Duodenal mucosa (tissue), 2 donors: ENCODE results near the gene C1orf53.
A peak's percentile ranks its signal among the peaks of the same experiment; 100 is the strongest.
"Not testable (repeated sequence)": the region's sequence is repeated elsewhere in the genome, so short reads cannot be mapped to it uniquely, and the experiment has no call there.

Experiments used
- H3K27ac ChIP-seq: one replicate; pipeline ENCODE4 v1.7.0; 2013; ENCODE audit warnings: low read depth, low read length
- H3K27me3 ChIP-seq, 2 donors: one replicate each; pipeline ENCODE4 v1.7.0; 2013; ENCODE audit warnings: low read length in 2 of 2, control low read depth in 1 of 2; ENCODE audit not compliant: insufficient read depth in 2 of 2, control insufficient read depth in 1 of 2
- H3K36me3 ChIP-seq, 2 donors: one replicate each; pipeline ENCODE4 v1.7.0; 2013; ENCODE audit warnings: low read length in 2 of 2, control low read depth in 1 of 2; ENCODE audit not compliant: insufficient read depth in 2 of 2, control insufficient read depth in 1 of 2
- H3K4me1 ChIP-seq, 2 donors: one replicate each; pipeline ENCODE4 v1.7.0; 2013; ENCODE audit warnings: low read length in 2 of 2, control low read depth in 1 of 2; ENCODE audit not compliant: insufficient read depth in 2 of 2, control insufficient read depth in 1 of 2
- H3K4me3 ChIP-seq, 2 donors: one replicate each; pipeline ENCODE4 v1.7.0; 2013; ENCODE audit warnings: low read length in 2 of 2, low read depth in 1 of 2
- H3K9ac ChIP-seq, 2 donors: one replicate each; pipeline ENCODE4 v1.7.0; 2013; ENCODE audit warnings: low read length in 2 of 2, low read depth in 1 of 2
- H3K9me3 ChIP-seq, 2 donors: one replicate each; pipeline ENCODE4 v1.7.0; 2013; ENCODE audit warnings: low read length in 2 of 2, control low read depth in 1 of 2; ENCODE audit not compliant: control insufficient read depth in 1 of 2

C1orf53 gene

DNA sequence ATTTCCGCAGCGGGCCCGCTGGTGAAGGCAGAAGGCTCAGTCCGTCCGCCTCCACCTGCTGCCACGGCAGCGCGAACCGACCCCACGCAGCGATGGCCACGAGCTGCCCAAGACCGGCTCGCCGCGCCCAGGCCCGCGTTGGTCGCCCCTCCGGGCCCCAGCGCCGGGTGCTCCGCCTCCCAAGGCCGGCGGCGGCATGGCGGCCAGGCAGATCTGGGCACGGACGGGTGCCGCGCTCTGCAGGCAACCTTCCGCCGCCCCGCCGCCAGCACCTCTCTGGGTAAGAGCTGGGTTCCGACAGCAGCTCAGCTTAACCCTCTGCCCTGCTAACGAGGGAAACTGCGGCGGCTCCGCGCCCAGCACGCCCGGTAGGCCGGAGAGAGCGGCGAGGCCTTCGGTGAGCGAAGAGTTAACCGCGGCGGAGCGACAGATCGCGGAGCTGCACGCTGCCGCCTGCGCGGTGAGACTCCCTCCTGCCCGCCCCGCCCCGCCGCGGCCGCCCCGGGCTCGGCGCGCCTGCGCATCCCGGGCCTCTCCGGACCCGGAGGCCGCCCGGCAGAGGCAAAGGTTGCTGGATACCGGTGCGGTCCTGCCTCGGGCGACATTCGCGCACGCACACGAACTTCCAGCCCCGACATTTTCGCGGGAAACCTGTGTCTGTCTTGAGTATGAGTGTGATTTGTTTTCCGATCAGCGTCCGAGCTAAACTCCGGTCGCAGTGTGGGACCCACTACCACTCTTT, at the start of gene C1orf53:
C1orf53 (plus strand) TSS at position 177 of the 742 bp plus-strand sequence; CDS start at position 197, 20 bp downstream.
- H3K36me3 ChIP-seq: no peaks in the 10 kb centered on the region
- H3K27me3 ChIP-seq: peaks cover 17 to 43% of the 10 kb centered on the region in 2 donors
- H3K9ac ChIP-seq: peak within 1 kb of the TSS; percentile 54 to 76
- no peaks in the 10 kb centered on the region for H3K9me3 ChIP-seq
- H3K27ac ChIP-seq: peak within 1 kb of the TSS; percentile 77
- peak within 1 kb of the TSS; percentile 87 to 90 for H3K4me3 ChIP-seq
- H3K4me1 ChIP-seq: peaks cover 10 to 13% of the 10 kb centered on the region in 2 donors

GRCh38 chr1:197855751-197856150, 46.7 kb upstream of the C1orf53 start:
- H3K9me3 ChIP-seq, H3K27me3 ChIP-seq, H3K4me1 ChIP-seq, H3K4me3 ChIP-seq, H3K27ac ChIP-seq, H3K9ac ChIP-seq, H3K36me3 ChIP-seq: not testable (repeated sequence)

- H3K27ac ChIP-seq: no peak overlapping the region
- no peaks in the 10 kb centered on the region for H3K36me3 ChIP-seq
- no peak overlapping the region for H3K4me3 ChIP-seq
- no peaks in the 10 kb centered on the region for H3K4me1 ChIP-seq
- no peaks in the 10 kb centered on the region for H3K9me3 ChIP-seq
- no peaks in the 10 kb centered on the region for H3K27me3 ChIP-seq
- no peak overlapping the region for H3K9ac ChIP-seq
Measured at GRCh38 chr1:197857477-197857876, 45.0 kb upstream of the C1orf53 start.

- Histone ChIP-seq H3K4me3 (no peak overlapping the region), H3K36me3 (no peaks in the 10 kb centered on the region), H3K4me1 (peaks cover 0 to 13% of the 10 kb centered on the region in 2 donors), H3K9me3 (no peaks in the 10 kb centered on the region), H3K27me3 (no peaks in the 10 kb centered on the region), H3K27ac (no peak overlapping the region), H3K9ac (no peak overlapping the region)
Measured at GRCh38 chr1:197859024-197859423, 43.4 kb upstream of the C1orf53 start.

- H3K36me3 ChIP-seq: no peaks in the 10 kb centered on the region
- no peak overlapping the region for H3K4me3 ChIP-seq
- H3K4me1 ChIP-seq: peaks cover 0 to 13% of the 10 kb centered on the region in 2 donors
- no peaks in the 10 kb centered on the region for H3K27me3 ChIP-seq
- no peak overlapping the region for H3K27ac ChIP-seq
- no peak overlapping the region for H3K9ac ChIP-seq
- no peaks in the 10 kb centered on the region for H3K9me3 ChIP-seq
Measured at GRCh38 chr1:197862221-197862620, 40.2 kb upstream of the C1orf53 start.

DNA sequence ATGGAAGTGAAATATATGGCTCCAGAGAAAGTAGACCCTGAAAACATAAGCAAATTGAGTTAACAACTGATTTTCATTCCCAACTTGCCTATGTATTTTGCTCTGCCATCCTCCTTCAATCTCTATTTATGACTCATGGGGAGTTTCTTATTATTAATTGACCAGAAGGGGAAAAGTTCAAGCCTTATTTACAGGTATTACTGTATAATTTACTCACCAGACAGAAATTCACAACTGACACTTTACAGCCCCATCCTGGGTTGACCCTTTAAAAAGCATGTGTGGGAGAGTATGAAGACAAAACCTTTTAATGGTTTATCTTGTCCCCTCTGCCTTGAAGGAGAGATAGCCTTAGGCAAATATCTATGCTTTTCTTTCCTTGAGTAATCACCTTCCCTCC, 39.8 kb upstream of the C1orf53 start:
- H3K27ac ChIP-seq: no peak overlapping the region
- H3K9ac ChIP-seq: no peak overlapping the region
- H3K36me3 ChIP-seq: no peaks in the 10 kb centered on the region
- H3K9me3 ChIP-seq: no peaks in the 10 kb centered on the region
- peaks cover 0 to 13% of the 10 kb centered on the region in 2 donors for H3K4me1 ChIP-seq
- no peak overlapping the region for H3K4me3 ChIP-seq
- no peaks in the 10 kb centered on the region for H3K27me3 ChIP-seq

DNA sequence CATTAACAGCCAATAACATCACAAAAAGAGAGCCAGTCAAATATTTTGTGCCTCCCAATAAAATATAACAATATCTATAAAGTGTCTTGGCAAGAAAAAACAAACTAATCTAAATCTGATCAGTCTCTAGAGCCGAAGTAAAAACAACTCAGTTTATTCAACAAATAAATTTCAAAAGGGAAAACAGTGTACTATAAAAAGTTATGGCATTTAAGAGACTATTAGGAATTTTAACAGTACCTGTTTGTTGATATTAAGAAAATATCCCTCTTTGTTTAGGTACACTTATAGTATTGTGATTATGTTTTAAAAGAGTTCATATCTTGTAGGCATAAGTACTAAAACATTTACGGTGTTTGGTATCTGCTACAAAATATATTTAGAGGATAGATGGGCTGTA, 36.6 kb upstream of the C1orf53 start:
- Histone ChIP-seq H3K9ac (no peak overlapping the region), H3K4me1 (peaks cover 0 to 13% of the 10 kb centered on the region in 2 donors), H3K9me3 (no peaks in the 10 kb centered on the region), H3K27me3 (no peaks in the 10 kb centered on the region), H3K27ac (no peak overlapping the region), H3K4me3 (no peak overlapping the region), H3K36me3 (no peaks in the 10 kb centered on the region)

- Histone ChIP-seq H3K9me3 (no peaks in the 10 kb centered on the region), H3K9ac (no peak overlapping the region), H3K4me3 (no peak overlapping the region), H3K27ac (no peak overlapping the region), H3K36me3 (no peaks in the 10 kb centered on the region), H3K4me1 (peaks cover 0 to under 1% of the 10 kb centered on the region in 2 donors), H3K27me3 (no peaks in the 10 kb centered on the region)
Measured at GRCh38 chr1:197868751-197869489, 33.5 kb upstream of the C1orf53 start.

GRCh38 chr1:197869490-197870077, 32.8 kb upstream of the C1orf53 start:
- H3K4me1 ChIP-seq: no peaks in the 10 kb centered on the region
- no peaks in the 10 kb centered on the region for H3K27me3 ChIP-seq
- H3K4me3 ChIP-seq: no peak overlapping the region
- H3K36me3 ChIP-seq: no peaks in the 10 kb centered on the region
- H3K9me3 ChIP-seq: no peaks in the 10 kb centered on the region
- no peak overlapping the region for H3K27ac ChIP-seq
- H3K9ac ChIP-seq: no peak overlapping the region

DNA sequence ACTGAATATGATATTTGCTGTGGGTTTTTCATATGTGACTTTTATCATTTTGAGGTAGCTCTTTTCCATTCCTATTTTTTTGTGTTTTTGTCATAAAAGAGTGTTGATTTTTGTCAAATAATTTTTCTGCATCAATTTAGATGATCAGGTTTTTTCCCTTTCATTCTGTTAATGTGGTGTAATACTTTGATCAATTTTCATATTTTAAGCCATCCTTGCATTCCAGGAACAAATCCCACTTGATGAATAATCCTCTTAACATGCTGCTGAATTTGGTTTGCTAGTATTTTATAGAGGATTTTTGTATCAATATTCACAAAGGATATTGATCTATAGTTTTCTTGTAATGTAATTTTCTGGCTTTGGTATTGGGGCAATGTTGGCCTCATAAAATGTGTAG, 25.5 kb upstream of the C1orf53 start:
- Histone ChIP-seq H3K27me3 (no peaks in the 10 kb centered on the region), H3K4me3 (no peak overlapping the region), H3K27ac (no peak overlapping the region), H3K36me3 (no peaks in the 10 kb centered on the region), H3K9ac (no peak overlapping the region), H3K9me3 (peaks cover 2 to 6% of the 10 kb centered on the region in 2 donors), H3K4me1 (no peaks in the 10 kb centered on the region)
